Left lung (tissue), 8 donors: ENCODE data around the gene EXOG. TPM values are rescaled to one million over a fixed set of nuclear protein-coding genes. Genes with fewer than 3 reads are reported as not detected.

Source experiments
- polyA plus RNA-seq, 6 donors: library from polyadenylated mRNA; unstranded; fragments of 120-200 nt; gene quantifications; one replicate each; pipeline ENCODE4 v1.2.1, GENCODE V29; 2013; ENCODE audit not compliant: insufficient read length in 6 of 6
- total RNA-seq, 2 donors: library from RNA; stranded (reverse); fragmentation: NEBNext Ultra II Directional; extraction: Animal tissue kit (Norgen Biotek cat#: 25700); gene quantifications; one replicate each; pipeline ENCODE4 v1.2.1, GENCODE V29; 2021
- donor health status: DM: no; HTN: yes; CAD: no.
- donor health status: DM: no; HTN: no; CAD: no.

EXOG gene
- total and polyA plus RNA-seq, 8 donors: 12.8 to 25.6 (median 18.9) TPM

Other genes with a start within 250 kb of the EXOG start
- gene SLC22A13, start 230.5 kb upstream of the EXOG start, total RNA-seq: under 1 TPM; 0.32 to 0.68 TPM
- under 1 TPM; 0.11 to 0.55 (median 0.36) TPM for gene SLC22A13, start 230.5 kb upstream of the EXOG start, polyA plus RNA-seq
- under 1 TPM in 1 of 2 donors, not detected in 1; 0.18 TPM for gene SLC22A14, start 214.0 kb upstream of the EXOG start, total RNA-seq
- gene SLC22A14, start 214.0 kb upstream of the EXOG start, polyA plus RNA-seq: under 1 TPM in 5 of 6 donors, not detected in 1; 0.11 to 0.24 (median 0.13) TPM
- 1 to 10 TPM; 5.1 to 7.2 TPM for gene XYLB, start 149.6 kb upstream of the EXOG start, total RNA-seq
- gene XYLB, start 149.6 kb upstream of the EXOG start, polyA plus RNA-seq: 1 to 10 TPM; 5.8 to 8.7 (median 7.9) TPM
- 1 to 10 TPM; 5.2 TPM for gene ACVR2B, start 42.5 kb upstream of the EXOG start, total RNA-seq
- gene ACVR2B, start 42.5 kb upstream of the EXOG start, polyA plus RNA-seq: 10 to 100 TPM; 10.4 to 12.6 (median 11.9) TPM
- gene SCN5A, start 153.3 kb downstream of the EXOG start, total RNA-seq: under 1 TPM; 0.09 to 0.97 TPM
- under 1 TPM; 0.54 to 0.97 (median 0.83) TPM for gene SCN5A, start 153.3 kb downstream of the EXOG start, polyA plus RNA-seq